ENCODE data around the gene RGS16.

Gene RGS16

DNA sequence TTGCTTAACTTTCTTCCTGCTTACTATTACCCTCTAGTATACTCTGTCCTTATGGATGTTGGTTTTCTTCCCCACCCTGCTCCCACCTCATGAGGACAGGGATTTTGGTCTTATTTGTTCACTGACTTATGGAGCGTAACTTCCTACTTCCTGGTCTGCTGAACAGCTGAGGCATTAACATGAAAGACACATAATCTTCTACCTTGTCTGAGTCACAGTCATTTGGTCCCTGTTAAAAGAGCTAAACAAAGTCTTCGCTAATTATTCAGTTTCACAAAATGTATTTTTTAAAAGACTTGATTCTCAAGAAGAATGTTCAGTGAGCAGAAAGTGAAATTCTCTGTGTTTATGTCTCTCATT lies 33.6 kb downstream of the RGS16 start:
- no peak for DNase-seq

DNA sequence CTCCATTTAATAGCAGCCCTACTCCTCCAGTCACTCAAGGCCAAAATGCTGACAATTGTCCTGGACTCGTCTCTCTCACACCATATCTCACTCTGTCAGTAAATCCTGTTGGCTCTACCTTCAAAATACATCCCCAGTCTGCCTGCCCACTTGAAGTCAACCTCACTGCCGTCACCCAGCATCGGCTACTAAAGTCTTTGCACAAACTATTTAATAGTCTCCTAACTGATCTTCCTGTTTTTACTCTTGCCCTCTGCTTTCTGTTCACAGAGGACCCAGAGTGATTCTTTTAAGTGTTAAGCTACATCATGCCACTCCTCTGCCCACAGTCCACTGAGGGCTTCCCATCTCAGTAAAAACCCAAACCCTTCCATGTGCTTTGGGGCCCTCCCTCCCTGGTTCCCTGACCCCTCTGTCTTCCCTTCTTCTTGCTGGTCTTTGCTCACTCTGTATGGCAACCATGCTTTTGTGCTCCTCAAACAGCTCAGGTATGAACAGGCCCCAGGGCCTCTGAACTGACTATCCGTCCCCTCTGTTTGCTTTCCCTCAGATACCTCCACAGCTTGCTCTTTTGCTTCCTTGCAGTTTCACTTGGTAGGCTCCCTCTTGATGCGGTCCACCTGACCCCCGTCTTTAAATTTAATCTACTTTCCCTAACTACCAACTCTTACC lies 34.1 kb downstream of the RGS16 start:
- no peak for DNase-seq

DNA sequence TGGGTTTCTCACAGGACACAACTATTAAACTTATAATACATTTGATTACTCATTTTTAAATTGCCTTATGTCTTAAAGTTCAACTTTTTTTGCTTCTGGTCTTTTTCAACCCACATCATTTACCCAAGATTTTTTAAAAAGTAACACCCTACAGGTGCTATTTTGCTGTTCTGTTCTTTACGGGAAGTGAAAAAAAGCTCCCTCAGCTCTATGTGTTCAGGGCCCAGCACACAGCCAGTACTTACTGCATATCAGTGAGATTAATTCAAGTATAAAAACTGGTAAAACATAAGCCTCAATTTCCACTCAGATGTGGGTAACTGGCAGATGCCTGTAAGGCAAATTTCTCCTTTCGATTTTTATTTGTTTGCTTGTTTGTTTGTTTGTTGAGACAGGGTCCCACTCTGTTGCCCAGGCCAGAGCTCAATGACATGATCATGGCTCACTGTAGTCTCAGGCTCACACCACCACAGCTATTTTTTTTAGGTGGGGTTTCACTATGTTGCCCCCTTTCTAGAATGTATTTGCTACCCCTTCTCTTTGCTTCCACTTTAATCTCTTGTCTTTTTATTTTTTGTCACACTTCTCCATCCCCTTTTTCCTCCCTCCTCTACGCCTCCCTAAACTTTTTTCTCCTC lies 35.4 kb downstream of the RGS16 start:
- no peak for DNase-seq

DNA sequence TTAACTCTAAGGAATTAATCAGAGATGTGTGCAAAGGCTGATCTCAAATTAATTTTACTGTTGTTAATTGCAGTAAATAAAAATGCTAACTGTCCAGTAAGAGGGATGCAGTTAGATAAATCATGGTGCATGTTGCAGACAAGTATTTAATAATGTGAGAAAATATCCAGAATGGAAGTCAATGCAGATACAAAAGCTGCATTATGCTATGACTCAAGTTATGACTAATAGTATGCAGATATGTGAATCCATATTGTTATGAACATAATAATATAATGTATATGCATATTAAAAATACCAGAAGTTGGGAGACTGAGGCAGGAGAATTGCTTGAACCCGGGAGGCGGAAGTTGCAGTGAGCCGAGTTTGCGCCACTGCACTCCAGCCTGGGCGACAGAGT lies 36.6 kb downstream of the RGS16 start:
- DNase-seq = no peak

DNA sequence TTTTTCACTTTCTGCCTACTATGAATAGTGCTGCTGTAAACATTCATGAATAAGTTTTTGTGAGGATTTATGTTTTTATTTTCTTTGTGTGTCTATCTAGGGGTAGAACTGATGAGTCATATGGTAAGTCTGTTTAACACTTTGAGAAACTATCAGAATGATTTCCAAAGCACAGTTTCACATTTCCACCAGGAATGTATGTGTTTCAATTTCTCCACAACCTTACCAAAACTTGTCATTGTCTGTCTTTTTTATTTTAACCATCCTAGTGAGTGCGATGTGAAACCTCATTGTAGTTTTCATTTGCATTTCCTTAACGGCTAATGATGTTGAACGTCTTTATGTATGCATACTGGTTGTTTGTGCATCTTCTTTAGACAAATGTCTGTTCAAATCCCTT lies 38.7 kb downstream of the RGS16 start:
- no peak for DNase-seq

- no peak for DNase-seq
Measured at GRCh38 chr1:182564406-182565004, 39.7 kb downstream of the RGS16 start.

GRCh38 chr1:182563095-182563494 lies 41.1 kb downstream of the RGS16 start:
- no peak for DNase-seq

DNA sequence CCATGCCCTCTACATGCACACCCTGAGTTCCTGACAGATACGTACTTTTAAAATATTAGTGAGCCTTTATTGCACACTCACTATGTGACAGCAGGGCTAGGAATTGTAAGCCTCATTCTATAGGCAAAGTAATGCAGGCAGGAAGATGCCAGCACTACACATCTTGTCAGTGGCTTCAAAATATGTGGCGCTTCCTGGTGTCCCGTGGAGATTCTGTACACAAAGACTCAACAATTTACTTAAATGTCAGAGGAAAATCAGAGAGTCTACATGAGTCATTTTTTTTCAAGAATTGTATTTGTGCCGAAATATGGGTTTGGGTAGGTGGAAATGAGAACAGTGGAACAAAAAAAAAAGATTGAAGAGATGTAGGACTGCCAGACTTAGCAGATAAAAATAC lies 42.7 kb downstream of the RGS16 start:
- DNase-seq = no peak

GRCh38 chr1:182560392-182560984 lies 43.7 kb downstream of the RGS16 start:
- DNase-seq = no peak

DNA sequence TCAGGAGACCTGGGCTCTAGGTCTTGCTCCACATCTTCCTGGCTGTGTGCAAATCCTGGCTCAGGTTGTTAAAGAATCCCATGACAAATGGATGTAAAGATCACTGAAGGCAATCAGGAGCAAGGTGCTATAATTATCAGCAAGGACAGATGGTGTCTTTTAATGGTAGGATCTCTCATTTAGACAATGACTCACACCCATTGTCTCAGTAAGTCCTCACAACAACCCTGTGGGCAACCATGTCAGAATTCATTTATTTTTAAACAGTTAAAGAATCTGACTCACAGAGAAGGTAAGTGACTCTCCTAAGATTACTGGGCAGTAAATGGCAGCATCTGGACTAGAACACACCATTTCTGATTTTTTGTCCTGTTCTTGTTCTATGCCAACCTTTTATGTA lies 47.9 kb downstream of the RGS16 start:
- DNase-seq = peak in 1 of 2 experiments; percentile 46

DNA sequence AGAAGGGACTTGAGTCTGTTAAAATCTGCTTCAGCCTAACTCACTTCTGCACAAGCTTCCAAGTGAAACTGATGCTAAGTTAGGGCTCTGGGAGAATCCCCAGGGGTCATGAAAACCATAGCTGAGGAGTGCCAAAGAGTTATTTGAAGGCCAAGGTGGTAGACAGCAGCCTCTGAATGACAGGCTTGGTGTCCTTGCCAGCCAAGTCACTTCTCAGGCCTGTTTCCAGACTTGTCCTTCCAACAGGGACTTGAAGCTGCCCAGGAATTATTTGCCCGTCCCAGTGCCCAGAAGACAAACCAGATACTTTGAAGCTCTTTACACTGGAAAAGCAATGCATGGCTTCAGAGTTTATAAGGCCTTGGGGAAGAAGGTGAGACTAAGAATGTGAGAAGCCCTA lies 48.7 kb downstream of the RGS16 start:
- no peak for DNase-seq

DNA sequence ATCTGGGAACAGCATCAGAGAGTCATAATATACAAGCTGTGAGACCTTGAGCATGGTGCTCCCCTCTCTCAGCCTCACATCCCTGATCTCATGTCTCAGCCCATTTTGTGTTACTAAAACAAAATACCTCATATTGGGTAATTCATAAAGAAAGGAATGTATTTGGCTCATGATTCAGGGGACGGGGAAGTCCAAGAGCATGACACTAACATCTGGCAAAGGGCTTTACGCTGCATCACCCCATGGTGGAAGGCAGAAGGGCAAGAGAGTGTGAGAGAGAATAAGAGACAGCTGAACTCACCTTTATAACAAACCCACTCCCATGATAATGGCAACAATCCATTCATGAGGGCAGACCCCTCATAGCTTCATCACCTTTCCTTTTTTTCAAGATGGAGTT lies 51.7 kb downstream of the RGS16 start:
- DNase-seq = no peak

DNA sequence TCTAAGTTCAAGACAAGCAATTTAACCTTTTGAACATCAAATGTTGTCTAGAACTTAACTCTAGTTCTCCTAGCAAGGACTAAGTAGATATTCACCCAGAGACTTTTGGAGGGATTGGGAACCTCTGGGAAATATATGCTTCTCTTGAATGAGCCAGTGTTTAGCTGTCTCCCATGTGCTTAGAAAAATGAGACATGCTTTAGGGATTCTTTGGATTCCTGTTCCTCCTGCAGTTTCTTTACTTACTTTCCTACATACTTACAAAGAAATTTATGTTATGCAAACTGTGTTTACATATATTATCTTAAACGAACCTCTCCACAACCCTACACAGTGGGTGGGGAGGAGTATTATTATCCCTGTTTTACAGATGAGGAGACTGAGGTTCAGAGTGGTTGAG lies 54.4 kb downstream of the RGS16 start:
- DNase-seq = no peak

DNA sequence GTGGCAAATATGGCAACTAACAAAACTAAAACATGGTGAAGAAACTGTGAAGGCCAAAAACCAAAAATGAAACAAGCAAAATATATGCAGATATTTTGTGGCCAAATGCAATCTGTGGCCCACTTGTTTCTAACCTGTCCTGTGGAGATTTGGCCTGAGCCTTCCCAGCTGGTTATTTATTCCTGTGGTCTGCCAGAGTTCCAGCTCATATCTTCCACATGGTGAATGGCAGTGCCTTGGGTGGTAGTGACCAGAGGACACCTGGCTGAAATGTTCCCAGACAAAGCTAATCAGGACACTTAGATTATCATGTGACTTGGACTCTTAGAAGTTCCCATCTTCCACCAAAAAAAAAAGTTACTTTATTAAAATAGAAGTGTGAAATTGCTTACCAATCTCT lies 54.8 kb downstream of the RGS16 start:
- no peak for DNase-seq
